ENCODE results near the gene PRTFDC1.

The PRTFDC1 gene

DNA sequence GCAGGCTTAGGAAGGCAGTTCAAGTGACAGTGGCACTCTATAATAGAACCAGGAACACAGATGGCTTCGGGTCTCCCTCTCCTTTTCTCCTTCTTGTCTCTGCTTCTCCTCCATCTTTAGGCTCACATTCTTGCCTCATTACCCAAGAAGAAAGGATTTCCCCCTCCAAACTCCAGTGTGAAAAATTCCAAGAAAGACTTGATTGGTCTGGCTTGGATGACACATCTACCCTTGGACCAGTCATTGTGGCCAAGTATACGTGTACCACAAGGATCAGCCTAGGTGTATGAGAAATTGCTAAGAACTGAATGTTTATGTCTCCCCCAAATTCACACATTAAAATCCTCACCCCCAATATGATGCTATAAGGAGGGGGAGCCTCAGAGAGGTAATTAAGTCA lies 53.9 kb downstream of the PRTFDC1 start:
- Histone ChIP-seq H4K8ac (ENCODE audit: low read length) (no peak overlapping the region), H2BK15ac (ENCODE audit: low read depth, poor library complexity, severe bottlenecking) (no peak overlapping the region), H2BK12ac (ENCODE audit: low read length in 2 of 2) (peak overlapping the region in 1 of 2 experiments; percentile 83), H3K27me3 (ENCODE audit: control insufficient read depth in 1 of 2, insufficient read depth in 1 of 2, low read length in 2 of 2) (no peaks in the 10 kb centered on the region), H3K4me2 (ENCODE audit: low read length, poor library complexity, severe bottlenecking) (no peak overlapping the region), H3K4me3 (ENCODE audit: insufficient read depth in 1 of 2, low read depth in 1 of 2, low read length in 2 of 2) (no peak overlapping the region), H3K27ac (ENCODE audit: low read length, poor library complexity, severe bottlenecking) (no peak overlapping the region), H3K4ac (ENCODE audit: low read depth in 1 of 2, low read length in 2 of 2) (no peak overlapping the region), H2AFZ (ENCODE audit: low read depth, low read length) (no peak overlapping the region), H3K14ac (ENCODE audit: low read length in 2 of 2) (no peak overlapping the region), H2BK120ac (ENCODE audit: low read depth, low read length) (no peak overlapping the region), H3K23ac (ENCODE audit: low read length in 2 of 2) (no peak overlapping the region), H2BK5ac (ENCODE audit: low read depth, low read length, poor library complexity, severe bottlenecking) (no peak overlapping the region), H3K36me3 (ENCODE audit: control insufficient read depth in 1 of 2, insufficient read depth in 2 of 2, low read depth in 1 of 2, low read length in 2 of 2) (no peaks in the 10 kb centered on the region), H4K91ac (ENCODE audit: low read length) (no peak overlapping the region), H3K79me1 (replicated peaks; ENCODE audit: low read length, poor library complexity, severe bottlenecking) (peaks cover 2% of the 10 kb centered on the region), H3K9me3 (ENCODE audit: control insufficient read depth, low read length) (no peaks in the 10 kb centered on the region), H3K4me1 (ENCODE audit: control insufficient read depth, insufficient read depth, low read depth, low read length) (peaks cover 13% of the 10 kb centered on the region), H3K18ac (ENCODE audit: low read depth in 1 of 2, low read length in 2 of 2) (no peak overlapping the region), H3K9ac (ENCODE audit: low read length) (no peak overlapping the region), H2AK5ac (ENCODE audit: low read length, severe bottlenecking) (no peak overlapping the region)
- WGBS: 81% methylated on average over 1 of the region's 2 CpGs
- no peak for DNase-seq

DNA sequence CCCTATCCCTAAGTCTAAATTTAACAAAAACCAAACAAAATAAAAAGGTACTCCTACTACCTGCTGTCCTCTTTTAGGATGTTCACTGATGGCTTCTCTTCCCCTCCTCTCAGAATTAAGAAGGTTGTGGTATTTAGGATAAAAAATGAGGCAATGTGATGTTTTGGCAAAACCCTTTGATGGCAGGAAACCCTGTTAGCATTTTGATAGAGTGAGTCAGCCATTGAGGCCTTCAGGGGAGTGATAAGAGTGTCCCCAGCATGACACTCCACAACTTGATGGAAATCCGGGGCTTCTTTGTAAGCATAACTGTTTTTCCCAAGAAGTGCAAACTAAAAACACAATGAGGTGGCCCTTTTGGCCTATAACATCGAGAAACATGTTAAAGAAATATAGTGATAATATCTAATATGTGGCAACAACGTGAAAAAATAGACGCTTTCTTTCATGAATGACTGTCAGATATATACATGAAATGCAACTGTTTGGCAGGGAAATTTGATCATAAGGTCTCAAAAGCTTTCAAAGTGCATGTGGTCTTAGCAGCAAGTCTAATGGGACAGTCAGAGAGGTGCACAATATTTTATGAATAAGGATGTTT lies 55.0 kb downstream of the PRTFDC1 start:
- Histone ChIP-seq H2AFZ (ENCODE audit: low read depth, low read length) (no peak overlapping the region), H3K4me2 (ENCODE audit: low read length, poor library complexity, severe bottlenecking) (no peak overlapping the region), H3K4me3 (ENCODE audit: insufficient read depth in 1 of 2, low read depth in 1 of 2, low read length in 2 of 2) (no peak overlapping the region), H3K4ac (ENCODE audit: low read depth in 1 of 2, low read length in 2 of 2) (no peak overlapping the region), H2BK15ac (ENCODE audit: low read depth, poor library complexity, severe bottlenecking) (no peak overlapping the region), H3K27me3 (ENCODE audit: control insufficient read depth in 1 of 2, insufficient read depth in 1 of 2, low read length in 2 of 2) (no peaks in the 10 kb centered on the region), H3K79me1 (replicated peaks; ENCODE audit: low read length, poor library complexity, severe bottlenecking) (peaks cover 2% of the 10 kb centered on the region), H3K4me1 (ENCODE audit: control insufficient read depth, insufficient read depth, low read depth, low read length) (peaks cover 13% of the 10 kb centered on the region), H2BK5ac (ENCODE audit: low read depth, low read length, poor library complexity, severe bottlenecking) (no peak overlapping the region), H3K18ac (ENCODE audit: low read depth in 1 of 2, low read length in 2 of 2) (no peak overlapping the region), H3K9ac (ENCODE audit: low read length) (no peak overlapping the region), H3K27ac (ENCODE audit: low read length, poor library complexity, severe bottlenecking) (no peak overlapping the region), H4K8ac (ENCODE audit: low read length) (no peak overlapping the region), H2AK5ac (ENCODE audit: low read length, severe bottlenecking) (no peak overlapping the region), H3K14ac (ENCODE audit: low read length in 2 of 2) (no peak overlapping the region), H2BK120ac (ENCODE audit: low read depth, low read length) (no peak overlapping the region), H4K91ac (ENCODE audit: low read length) (no peak overlapping the region), H3K23ac (ENCODE audit: low read length in 2 of 2) (no peak overlapping the region), H3K36me3 (ENCODE audit: control insufficient read depth in 1 of 2, insufficient read depth in 2 of 2, low read depth in 1 of 2, low read length in 2 of 2) (no peaks in the 10 kb centered on the region), H3K9me3 (ENCODE audit: control insufficient read depth, low read length) (no peaks in the 10 kb centered on the region), H2BK12ac (ENCODE audit: low read length in 2 of 2) (no peak overlapping the region)
- DNase-seq: peak; percentile 61
- 50% methylated on average over 4 of the region's 4 CpGs for WGBS

DNA sequence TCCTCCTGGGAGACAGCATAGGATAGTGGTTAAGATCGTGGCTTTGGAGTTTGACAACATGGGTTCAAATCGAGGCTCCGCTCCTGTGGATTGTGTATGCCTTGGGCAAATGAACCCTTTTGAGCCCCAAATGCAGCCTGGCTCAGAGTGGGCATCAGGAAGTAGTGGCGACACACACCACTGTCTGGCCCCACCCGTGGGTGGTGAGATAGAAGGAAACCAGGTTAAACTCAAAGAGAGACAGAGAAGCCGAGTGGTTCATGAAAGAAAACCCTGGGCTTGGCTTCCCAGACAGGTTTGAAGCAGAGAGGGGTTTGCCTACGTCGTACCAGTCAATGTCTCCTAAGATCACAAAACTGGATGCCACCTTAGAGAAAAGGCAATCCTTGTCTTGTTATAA lies 57.7 kb downstream of the PRTFDC1 start:
- H3K36me3 ChIP-seq (ENCODE audit: control insufficient read depth in 1 of 2, insufficient read depth in 2 of 2, low read depth in 1 of 2, low read length in 2 of 2): no peaks in the 10 kb centered on the region
- peaks cover 19% of the 10 kb centered on the region for H3K4me1 ChIP-seq (ENCODE audit: control insufficient read depth, insufficient read depth, low read depth, low read length)
- peaks cover 2% of the 10 kb centered on the region for H3K79me1 ChIP-seq (replicated peaks; ENCODE audit: low read length, poor library complexity, severe bottlenecking)
- H3K18ac ChIP-seq (ENCODE audit: low read depth in 1 of 2, low read length in 2 of 2): peak overlapping the region in 1 of 2 experiments; percentile 94
- H2BK120ac ChIP-seq (ENCODE audit: low read depth, low read length): peak overlapping the region; percentile 54
- peak overlapping the region; percentile 49 to 90 for H2BK12ac ChIP-seq (ENCODE audit: low read length in 2 of 2)
- peak overlapping the region; percentile 76 for H2AK5ac ChIP-seq (ENCODE audit: low read length, severe bottlenecking)
- peak overlapping the region; percentile 54 for H4K91ac ChIP-seq (ENCODE audit: low read length)
- no peaks in the 10 kb centered on the region for H3K27me3 ChIP-seq (ENCODE audit: control insufficient read depth in 1 of 2, insufficient read depth in 1 of 2, low read length in 2 of 2)
- H3K4me2 ChIP-seq (ENCODE audit: low read length, poor library complexity, severe bottlenecking): peak overlapping the region; percentile 19
- H3K23ac ChIP-seq (ENCODE audit: low read length in 2 of 2): no peak overlapping the region
- no peak for DNase-seq
- peak overlapping the region; percentile 10 for H2AFZ ChIP-seq (ENCODE audit: low read depth, low read length)
- no peak overlapping the region for H2BK15ac ChIP-seq (ENCODE audit: low read depth, poor library complexity, severe bottlenecking)
- no peak overlapping the region for H3K4me3 ChIP-seq (ENCODE audit: insufficient read depth in 1 of 2, low read depth in 1 of 2, low read length in 2 of 2)
- H3K14ac ChIP-seq (ENCODE audit: low read length in 2 of 2): no peak overlapping the region
- 91% methylated on average over 8 of the region's 8 CpGs for whole genome bisulfite sequencing
- H2BK5ac ChIP-seq (ENCODE audit: low read depth, low read length, poor library complexity, severe bottlenecking): no peak overlapping the region
- H4K8ac ChIP-seq (ENCODE audit: low read length): peak overlapping the region; percentile 45
- H3K9me3 ChIP-seq (ENCODE audit: control insufficient read depth, low read length): no peaks in the 10 kb centered on the region
- peak overlapping the region; percentile 39 to 47 for H3K4ac ChIP-seq (ENCODE audit: low read depth in 1 of 2, low read length in 2 of 2)
- no peak overlapping the region for H3K9ac ChIP-seq (ENCODE audit: low read length)
- H3K27ac ChIP-seq (ENCODE audit: low read length, poor library complexity, severe bottlenecking): peak overlapping the region; percentile 41

DNA sequence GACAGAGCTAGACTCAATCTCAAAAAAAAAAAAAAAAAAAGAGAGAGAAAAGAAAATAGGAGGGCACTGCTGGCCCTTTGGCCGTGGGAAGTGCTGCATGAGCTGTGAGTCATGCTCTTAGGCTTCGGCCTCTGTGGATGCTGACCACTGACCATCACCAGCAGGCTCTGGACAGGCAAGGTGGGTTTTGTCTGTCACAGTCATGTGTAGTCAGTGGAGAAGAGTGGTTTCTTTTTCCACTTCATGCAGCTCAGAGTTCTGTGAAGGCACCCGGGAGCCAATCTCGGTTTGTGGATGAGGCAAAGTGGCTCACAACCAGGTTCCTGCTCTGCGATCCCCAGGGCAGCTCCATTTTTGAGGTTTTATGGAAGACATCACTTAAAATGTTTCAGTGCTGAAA lies 58.1 kb downstream of the PRTFDC1 start:
- H3K27me3 ChIP-seq (ENCODE audit: control insufficient read depth in 1 of 2, insufficient read depth in 1 of 2, low read length in 2 of 2): no peaks in the 10 kb centered on the region
- H2BK5ac ChIP-seq (ENCODE audit: low read depth, low read length, poor library complexity, severe bottlenecking): no peak overlapping the region
- no peaks in the 10 kb centered on the region for H3K36me3 ChIP-seq (ENCODE audit: control insufficient read depth in 1 of 2, insufficient read depth in 2 of 2, low read depth in 1 of 2, low read length in 2 of 2)
- H4K91ac ChIP-seq (ENCODE audit: low read length): no peak overlapping the region
- peak overlapping the region in 1 of 2 experiments; percentile 47 for H3K4ac ChIP-seq (ENCODE audit: low read depth in 1 of 2, low read length in 2 of 2)
- no peaks in the 10 kb centered on the region for H3K9me3 ChIP-seq (ENCODE audit: control insufficient read depth, low read length)
- H2BK120ac ChIP-seq (ENCODE audit: low read depth, low read length): no peak overlapping the region
- peak overlapping the region; percentile 29 to 49 for H2BK12ac ChIP-seq (ENCODE audit: low read length in 2 of 2)
- peak overlapping the region in 1 of 2 experiments; percentile 94 for H3K18ac ChIP-seq (ENCODE audit: low read depth in 1 of 2, low read length in 2 of 2)
- peaks cover 2% of the 10 kb centered on the region for H3K79me1 ChIP-seq (replicated peaks; ENCODE audit: low read length, poor library complexity, severe bottlenecking)
- DNase-seq: peak; percentile 98
- no peak overlapping the region for H2AK5ac ChIP-seq (ENCODE audit: low read length, severe bottlenecking)
- H4K8ac ChIP-seq (ENCODE audit: low read length): no peak overlapping the region
- H3K23ac ChIP-seq (ENCODE audit: low read length in 2 of 2): no peak overlapping the region
- 18% methylated on average over 5 of the region's 5 CpGs for WGBS
- H3K4me3 ChIP-seq (ENCODE audit: insufficient read depth in 1 of 2, low read depth in 1 of 2, low read length in 2 of 2): no peak overlapping the region
- H3K4me2 ChIP-seq (ENCODE audit: low read length, poor library complexity, severe bottlenecking): peak overlapping the region; percentile 19
- H3K9ac ChIP-seq (ENCODE audit: low read length): no peak overlapping the region
- peak overlapping the region; percentile 10 for H2AFZ ChIP-seq (ENCODE audit: low read depth, low read length)
- no peak overlapping the region for H3K14ac ChIP-seq (ENCODE audit: low read length in 2 of 2)
- H3K4me1 ChIP-seq (ENCODE audit: control insufficient read depth, insufficient read depth, low read depth, low read length): peaks cover 19% of the 10 kb centered on the region
- peak overlapping the region; percentile 41 for H3K27ac ChIP-seq (ENCODE audit: low read length, poor library complexity, severe bottlenecking)
- H2BK15ac ChIP-seq (ENCODE audit: low read depth, poor library complexity, severe bottlenecking): no peak overlapping the region

All from mesenchymal stem cell (in vitro differentiated cells and primary cell).